SK-N-MC (cell line): ENCODE results near the gene SLC16A12.

Experiments used
- DNase-seq: peaks from one replicate; pipeline ENCODE4 v3.0.0-alpha.2; 2011; ENCODE audit warnings: low read depth, low spot score
- H3K27ac ChIP-seq: fragments of 200-600 bp; sonication (generic); 2 replicates; pipeline ENCODE4 v1.5.1; 2016; ENCODE audit warnings: mixed run types
- H3K36me3 ChIP-seq: fragments of 200-600 bp; sonication (generic); 2 replicates; pipeline ENCODE4 v1.6.1; 2017; ENCODE audit warnings: antibody characterized with exemption, low read length, mixed read lengths; ENCODE audit not compliant: insufficient read depth
- H3K4me3 ChIP-seq: fragments of 200-600 bp; sonication (generic); 2 replicates; pipeline ENCODE4 v1.5.1; 2016
- H3K9ac ChIP-seq: fragments of 200-600 bp; sonication (generic); 2 replicates; pipeline ENCODE4 v1.8.0; 2017; ENCODE audit warnings: mixed run types, mixed read lengths; ENCODE audit not compliant: insufficient read length
- H3K9me3 ChIP-seq: fragments of 200-600 bp; sonication (generic); 2 replicates; pipeline ENCODE4 v1.6.1; 2017; ENCODE audit warnings: low read depth, mild to moderate bottlenecking, antibody characterized with exemption, low read length, moderate library complexity, mixed read lengths
- EZH2 ChIP-seq: fragments of 200-600 bp; sonication (generic); IDR thresholded peaks from one replicate; pipeline ENCODE4 v1.6.1; 2017; ENCODE audit warnings: antibody characterized with exemption
- FOXP2 ChIP-seq: optimal IDR thresholded peaks from 2 replicates; pipeline ENCODE3; 2011; ENCODE audit warnings: mild to moderate bottlenecking, moderate library complexity; ENCODE audit not compliant: insufficient read depth; ENCODE audit errors: extremely low read length, control extremely low read depth
- POLR2AphosphoS5 ChIP-seq: IDR thresholded peaks from 2 replicates; pipeline ENCODE4 v1.6.1; 2012; ENCODE audit warnings: mild to moderate bottlenecking, low read depth, low read length, borderline replicate concordance

SLC16A12 gene

DNA sequence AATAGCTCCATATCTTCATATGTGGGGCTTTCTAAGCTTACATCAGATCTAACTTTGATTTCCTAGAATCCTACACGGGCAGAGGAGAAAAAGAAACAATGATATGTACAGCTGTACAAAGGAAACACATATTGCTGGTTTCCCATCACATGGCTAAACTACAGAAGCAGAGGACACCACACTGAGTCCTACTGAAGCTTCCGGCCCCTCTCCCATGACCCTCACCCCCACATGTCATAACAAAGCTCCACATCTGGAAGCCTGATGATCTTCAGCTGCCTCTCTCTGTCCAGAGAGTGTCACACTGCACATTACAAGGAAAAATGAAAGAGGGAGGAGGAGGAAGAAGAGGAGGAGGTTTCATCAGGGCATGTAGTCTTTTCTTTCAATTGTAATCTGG lies 14.0 kb downstream of the SLC16A12 start:
- no peak overlapping the region for H3K27ac ChIP-seq
- no peak for DNase-seq
- TF ChIP-seq FOXP2 = no peak
- no peak for TF ChIP-seq POLR2AphosphoS5
- TF ChIP-seq EZH2 = no peak
- no peaks in the 10 kb centered on the region for H3K36me3 ChIP-seq
- no peak overlapping the region for H3K4me3 ChIP-seq
- H3K9ac ChIP-seq = no peak overlapping the region
- no peaks in the 10 kb centered on the region for H3K9me3 ChIP-seq

DNA sequence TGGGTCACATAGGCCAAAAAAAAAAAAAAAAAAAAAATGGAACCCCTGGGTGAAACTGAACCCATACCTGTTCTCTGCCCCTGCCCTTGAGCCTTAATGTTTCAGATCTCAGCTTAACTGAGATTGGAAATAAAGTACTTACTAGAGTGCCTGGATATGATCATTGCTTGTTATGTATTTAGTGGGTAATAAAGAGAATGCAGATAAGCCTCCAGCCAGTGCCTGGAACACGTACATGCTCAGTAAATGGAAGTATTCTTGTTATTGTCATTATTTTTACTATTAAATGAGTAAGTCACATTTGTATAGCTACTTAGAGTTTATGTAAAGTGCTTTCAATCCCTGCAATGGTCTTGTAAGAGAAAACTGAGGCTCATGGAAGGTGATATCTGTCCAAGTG lies 14.7 kb downstream of the SLC16A12 start:
- Histone ChIP-seq H3K9me3 (no peaks in the 10 kb centered on the region), H3K27ac (no peak overlapping the region), H3K9ac (no peak overlapping the region), H3K36me3 (no peaks in the 10 kb centered on the region), H3K4me3 (no peak overlapping the region)
- no peak for DNase-seq
- TF ChIP-seq EZH2 (no peak), POLR2AphosphoS5 (no peak), FOXP2 (no peak)

DNA sequence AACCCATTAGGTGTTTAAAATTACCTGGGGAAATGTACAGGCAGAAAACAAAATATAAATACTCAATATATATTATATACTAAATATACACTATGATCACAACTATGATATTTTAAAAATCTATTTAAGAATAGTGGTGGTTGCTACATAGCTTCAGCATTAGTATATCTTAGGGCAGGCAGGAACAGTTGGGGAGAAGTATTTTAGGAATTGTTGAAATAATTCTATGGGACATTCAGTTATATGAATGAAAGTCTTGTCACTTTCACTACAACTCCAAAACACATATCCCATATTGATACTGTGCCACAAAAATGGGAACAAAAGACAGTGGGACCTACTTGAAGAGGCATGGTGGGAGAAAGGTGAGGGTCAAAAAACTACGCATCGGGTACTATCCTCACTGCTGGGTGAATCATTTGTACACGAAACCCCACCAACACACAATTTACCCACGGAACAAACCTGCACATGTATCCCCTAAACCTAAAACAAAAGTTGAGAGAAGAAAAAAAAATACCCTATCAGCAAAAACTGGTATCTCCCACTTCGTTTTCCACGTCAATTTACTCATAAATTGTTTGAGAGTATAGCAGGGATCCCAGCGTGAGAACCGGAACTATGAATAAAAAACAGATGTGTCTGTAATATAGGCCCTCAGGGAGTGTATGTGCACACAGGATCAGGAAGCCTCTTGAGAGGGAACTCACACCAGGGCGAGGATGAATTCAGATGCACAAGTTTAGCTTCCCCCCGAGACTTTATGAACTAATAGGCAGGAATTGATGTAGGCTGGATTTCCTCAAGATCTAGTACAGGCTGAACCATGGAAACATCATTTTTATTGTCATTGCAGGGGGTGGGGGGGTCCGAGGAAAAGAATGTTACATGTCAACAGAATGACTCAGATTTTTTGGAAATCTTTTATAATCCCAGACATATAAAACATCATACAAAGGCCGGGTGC lies 16.2 kb downstream of the SLC16A12 start:
- no peaks in the 10 kb centered on the region for H3K9me3 ChIP-seq
- H3K4me3 ChIP-seq = peak overlapping the region; percentile 59
- no peak overlapping the region for H3K9ac ChIP-seq
- TF ChIP-seq EZH2 = no peak
- peak; percentile 74; the same call in 1 of the 2 replicates for TF ChIP-seq POLR2AphosphoS5
- no peak for TF ChIP-seq FOXP2
- H3K27ac ChIP-seq = peak overlapping the region; percentile 7; the same call in 1 of the 2 replicates
- no peaks in the 10 kb centered on the region for H3K36me3 ChIP-seq
- DNase-seq = peak; percentile 96

DNA sequence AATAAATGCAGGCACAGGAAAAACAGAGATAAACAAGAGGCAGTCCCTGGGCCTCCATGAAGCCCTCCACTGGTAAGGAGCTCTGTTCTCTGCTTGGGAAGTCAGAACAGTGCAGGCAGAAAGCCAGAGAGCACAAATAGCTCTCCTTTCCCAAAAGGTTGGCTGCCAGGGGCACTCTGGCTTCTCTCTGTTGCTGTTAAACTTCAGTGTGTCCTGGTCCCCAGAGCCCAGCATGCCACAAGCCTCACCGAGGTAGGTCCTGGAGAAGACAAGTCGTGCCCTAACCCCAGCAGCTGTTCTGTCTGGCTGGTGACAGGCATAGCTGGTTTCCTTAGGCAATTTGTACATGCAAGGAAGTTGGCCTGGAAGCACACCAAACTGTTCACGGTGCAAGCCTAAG lies 17.3 kb downstream of the SLC16A12 start:
- Histone ChIP-seq H3K9me3 (no peaks in the 10 kb centered on the region), H3K4me3 (no peak overlapping the region), H3K9ac (no peak overlapping the region), H3K27ac (no peak overlapping the region), H3K36me3 (no peaks in the 10 kb centered on the region)
- no peak for TF ChIP-seq FOXP2
- no peak for TF ChIP-seq POLR2AphosphoS5
- no peak for TF ChIP-seq EZH2
- DNase-seq = no peak

DNA sequence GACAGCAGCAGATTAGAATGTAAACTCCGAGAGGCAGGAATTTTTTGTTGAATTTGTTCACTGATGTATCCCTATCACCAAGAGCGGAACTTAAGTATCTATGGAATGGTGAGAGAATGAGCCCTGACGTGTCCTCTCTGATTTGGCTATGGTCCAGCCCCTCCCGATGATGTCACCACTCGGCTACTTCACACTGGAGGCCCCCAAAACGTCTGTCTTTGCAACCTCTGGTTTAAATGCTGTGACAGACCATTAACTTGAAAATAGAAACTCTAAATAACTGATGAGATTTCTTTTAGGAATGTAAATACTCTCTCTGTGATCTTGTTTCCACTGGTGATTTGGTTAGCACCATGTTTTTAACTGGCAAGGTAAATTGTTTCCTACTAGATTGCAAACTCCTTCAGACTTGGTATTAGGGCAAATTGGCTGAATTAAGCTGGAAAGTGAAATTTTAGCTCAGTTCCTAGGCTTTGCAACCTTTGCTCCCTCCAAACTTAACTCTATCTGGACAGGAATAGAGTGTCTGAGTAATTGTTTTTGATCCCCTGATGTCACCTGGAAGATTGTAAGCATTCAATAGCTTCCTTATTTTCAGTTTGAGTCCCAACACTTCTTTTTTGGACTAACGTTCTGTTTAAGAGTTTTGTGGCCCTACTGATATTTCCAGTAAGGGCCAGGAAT lies 19.1 kb downstream of the SLC16A12 start:
- Histone ChIP-seq H3K36me3 (no peaks in the 10 kb centered on the region), H3K9me3 (no peaks in the 10 kb centered on the region), H3K27ac (no peak overlapping the region), H3K9ac (no peak overlapping the region), H3K4me3 (no peak overlapping the region)
- TF ChIP-seq POLR2AphosphoS5 (no peak), FOXP2 (no peak)
- no peak for DNase-seq

DNA sequence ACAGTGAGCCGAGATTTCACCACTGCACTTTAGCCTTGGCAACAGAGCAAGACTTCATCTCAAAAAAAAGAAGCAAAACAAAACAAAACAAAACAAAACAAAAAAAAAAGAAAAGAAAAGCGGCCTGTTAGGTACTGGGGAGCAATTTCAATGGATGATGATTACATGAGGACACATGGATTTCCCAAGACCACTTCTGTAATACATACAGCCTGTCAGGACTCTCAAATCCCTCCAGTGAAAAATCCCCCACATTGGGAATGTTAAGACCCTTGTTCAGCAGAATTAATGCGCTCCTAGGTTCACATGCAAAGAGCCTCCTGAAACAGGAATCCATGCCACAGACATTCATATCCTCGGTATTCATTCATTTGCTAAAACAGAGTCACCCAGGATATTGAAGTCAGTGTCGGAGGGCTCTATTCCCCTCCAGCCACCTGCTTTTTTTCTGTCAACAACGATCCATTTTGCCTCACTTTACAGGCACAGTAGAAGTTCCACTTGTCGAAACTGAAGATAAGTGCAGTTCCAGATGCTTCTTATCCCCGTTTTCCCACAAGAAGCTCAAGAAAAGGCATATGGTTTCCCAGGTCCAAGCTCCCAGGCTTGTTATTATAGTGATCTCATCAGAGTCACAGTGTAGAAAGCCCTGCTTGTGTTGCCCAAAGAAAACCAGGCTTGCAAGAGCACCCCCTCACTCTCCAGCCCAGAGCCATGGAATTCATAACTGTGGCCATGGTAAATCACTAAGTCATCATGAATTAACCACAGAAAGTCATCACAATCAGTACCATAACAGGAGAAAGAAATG lies 20.2 kb downstream of the SLC16A12 start:
- Histone ChIP-seq H3K4me3 (no peak overlapping the region), H3K9me3 (no peaks in the 10 kb centered on the region), H3K27ac (no peak overlapping the region), H3K36me3 (no peaks in the 10 kb centered on the region), H3K9ac (no peak overlapping the region)
- TF ChIP-seq POLR2AphosphoS5 (no peak), FOXP2 (no peak), EZH2 (no peak)
- DNase-seq = no peak

DNA sequence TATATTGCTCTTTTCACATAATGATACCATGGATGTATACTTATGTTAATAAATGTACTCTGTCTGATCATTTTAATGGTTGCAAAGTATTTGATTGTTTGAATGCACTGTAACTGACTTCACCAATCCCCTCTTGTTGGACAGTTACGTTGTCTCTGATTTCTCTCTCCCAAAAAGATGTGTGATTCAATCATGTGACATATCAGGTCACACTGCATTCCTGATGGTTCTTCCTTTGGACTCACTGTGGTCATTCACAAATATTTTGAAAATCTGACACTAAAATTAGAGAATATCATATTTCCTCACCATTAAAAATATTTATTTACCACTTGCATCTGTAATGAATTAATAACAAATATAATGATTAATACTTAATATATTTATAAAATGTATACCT lies 22.2 kb downstream of the SLC16A12 start:
- no peak for TF ChIP-seq POLR2AphosphoS5
- TF ChIP-seq EZH2 = no peak
- no peak for TF ChIP-seq FOXP2
- Histone ChIP-seq H3K27ac (no peak overlapping the region), H3K36me3 (no peaks in the 10 kb centered on the region), H3K9ac (no peak overlapping the region), H3K9me3 (no peaks in the 10 kb centered on the region), H3K4me3 (no peak overlapping the region)
- no peak for DNase-seq

DNA sequence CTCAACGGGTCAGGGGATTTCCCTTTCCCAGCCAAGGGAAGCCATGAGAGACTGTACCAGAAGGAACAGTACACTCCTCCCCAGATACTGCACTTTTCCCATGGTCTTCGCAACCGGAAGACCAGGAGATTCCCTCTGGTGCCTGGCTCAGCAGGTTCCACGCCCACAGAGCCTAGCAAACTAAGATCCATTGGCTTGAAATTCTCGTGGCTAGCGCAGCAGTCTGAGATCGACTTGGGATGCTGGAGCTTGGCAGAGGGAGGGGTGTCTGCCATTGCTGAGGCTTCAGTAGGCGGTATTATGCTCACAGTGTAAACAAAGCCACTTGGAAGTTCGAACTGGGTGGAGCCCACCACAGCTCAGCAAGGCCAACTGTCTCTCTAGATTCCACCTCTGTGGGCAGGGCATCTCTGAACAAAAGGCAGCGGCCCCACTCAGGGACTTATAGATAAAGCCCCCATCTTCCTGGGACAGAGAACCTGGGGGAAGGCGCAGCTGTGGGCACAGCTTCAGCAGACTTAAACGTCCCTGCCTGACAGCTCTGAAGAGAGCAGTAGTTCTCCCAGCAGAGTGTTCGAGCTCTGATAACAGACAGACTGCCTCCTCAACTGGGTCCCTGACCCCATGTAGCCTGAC lies 29.6 kb downstream of the SLC16A12 start:
- Histone ChIP-seq H3K27ac (no peak overlapping the region), H3K36me3 (no peaks in the 10 kb centered on the region), H3K4me3 (no peak overlapping the region), H3K9ac (no peak overlapping the region), H3K9me3 (no peaks in the 10 kb centered on the region)
- TF ChIP-seq POLR2AphosphoS5 (no peak), EZH2 (no peak), FOXP2 (no peak)
- DNase-seq = no peak
